ENCODE measurements around the gene ZNF397.

The ZNF397 gene

GRCh38 chr18:35289727-35290093, 48.9 kb downstream of the ZNF397 start:
- DNase-seq (ENCODE audit: low read depth), result no peak
- H3K4me3 ChIP-seq (replicated peaks; ENCODE audit: low read depth, low read length), result peak overlapping the region; percentile 63
- TF ChIP-seq, protein P1, sequence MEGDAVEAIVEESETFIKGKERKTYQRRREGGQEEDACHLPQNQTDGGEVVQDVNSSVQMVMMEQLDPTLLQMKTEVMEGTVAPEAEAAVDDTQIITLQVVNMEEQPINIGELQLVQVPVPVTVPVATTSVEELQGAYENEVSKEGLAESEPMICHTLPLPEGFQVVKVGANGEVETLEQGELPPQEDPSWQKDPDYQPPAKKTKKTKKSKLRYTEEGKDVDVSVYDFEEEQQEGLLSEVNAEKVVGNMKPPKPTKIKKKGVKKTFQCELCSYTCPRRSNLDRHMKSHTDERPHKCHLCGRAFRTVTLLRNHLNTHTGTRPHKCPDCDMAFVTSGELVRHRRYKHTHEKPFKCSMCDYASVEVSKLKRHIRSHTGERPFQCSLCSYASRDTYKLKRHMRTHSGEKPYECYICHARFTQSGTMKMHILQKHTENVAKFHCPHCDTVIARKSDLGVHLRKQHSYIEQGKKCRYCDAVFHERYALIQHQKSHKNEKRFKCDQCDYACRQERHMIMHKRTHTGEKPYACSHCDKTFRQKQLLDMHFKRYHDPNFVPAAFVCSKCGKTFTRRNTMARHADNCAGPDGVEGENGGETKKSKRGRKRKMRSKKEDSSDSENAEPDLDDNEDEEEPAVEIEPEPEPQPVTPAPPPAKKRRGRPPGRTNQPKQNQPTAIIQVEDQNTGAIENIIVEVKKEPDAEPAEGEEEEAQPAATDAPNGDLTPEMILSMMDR (IDR thresholded peaks at IDR 0.05; ENCODE audit: low read length, missing control alignments), result no peak

GRCh38 chr18:35290094-35290735, 49.4 kb downstream of the ZNF397 start, which contains the start of gene ZSCAN30:
ZSCAN30 (minus strand) TSS chr18:35290229; CDS start chr18:35264352, 25,877 bp downstream.
- TF ChIP-seq, protein P1 (IDR thresholded peaks at IDR 0.05; ENCODE audit: low read length, missing control alignments), result no peak
- DNase-seq (ENCODE audit: low read depth), result peak; percentile 96
- H3K4me3 ChIP-seq (replicated peaks; ENCODE audit: low read depth, low read length), result peak within 1 kb of the TSS; percentile 63

DNA sequence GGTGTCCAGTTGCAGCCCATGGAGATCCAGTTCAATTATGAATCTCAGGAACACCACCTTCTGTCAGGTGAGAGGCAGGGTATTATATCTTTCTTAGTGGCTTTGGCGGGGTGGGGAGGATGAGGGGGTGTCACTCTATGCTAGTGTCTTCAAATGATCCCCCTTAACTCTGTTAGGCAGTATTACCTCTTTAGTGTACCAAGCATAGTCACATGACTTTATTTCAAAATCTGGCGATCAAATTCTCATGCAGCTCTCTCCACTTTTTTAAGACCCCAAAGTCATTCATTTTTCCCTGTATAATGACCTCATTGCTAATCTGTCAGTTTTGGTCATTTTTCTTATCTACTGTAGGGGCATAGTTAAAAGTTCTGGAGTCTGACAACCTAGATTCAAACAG, 50.3 kb downstream of the ZNF397 start:
- TF ChIP-seq, protein P1 (IDR thresholded peaks at IDR 0.05; ENCODE audit: low read length, missing control alignments), result no peak
- peak overlapping the region; percentile 63 for H3K4me3 ChIP-seq (replicated peaks; ENCODE audit: low read depth, low read length)

GRCh38 chr18:35296060-35296459, 55.2 kb downstream of the ZNF397 start:
- no peak for DNase-seq (ENCODE audit: low read depth)
- TF ChIP-seq, protein P1 (IDR thresholded peaks at IDR 0.05; ENCODE audit: low read length, missing control alignments), result no peak
- no peak overlapping the region for H3K4me3 ChIP-seq (replicated peaks; ENCODE audit: low read depth, low read length)

More for the DNA sequence above, 50.3 kb downstream of the ZNF397 start:
- DNase-seq (ENCODE audit: low read depth), result no peak

- TF ChIP-seq, protein P1 (IDR thresholded peaks at IDR 0.05; ENCODE audit: low read length, missing control alignments), result no peak
- H3K4me3 ChIP-seq (replicated peaks; ENCODE audit: low read depth, low read length), result no peak overlapping the region
- DNase-seq (ENCODE audit: low read depth), result no peak
Observed at GRCh38 chr18:35303610-35304009, 62.8 kb downstream of the ZNF397 start.

- TF ChIP-seq, protein P1 (IDR thresholded peaks at IDR 0.05; ENCODE audit: low read length, missing control alignments), result no peak
- DNase-seq (ENCODE audit: low read depth), result no peak
- no peak overlapping the region for H3K4me3 ChIP-seq (replicated peaks; ENCODE audit: low read depth, low read length)
Observed at GRCh38 chr18:35306588-35307250, 65.9 kb downstream of the ZNF397 start.
